Effector memory CD8-positive, alpha-beta T cell (primary cell): ENCODE data around the gene SLC20A1.
"Not testable (repeated sequence)": the region's sequence is repeated elsewhere in the genome, so short reads cannot be mapped to it uniquely, and the experiment has no call there.

Source experiments
- ATAC-seq: fragments of 150-1000 bp; cut with Tn5 transposase; replicated peaks from 2 replicates; pipeline ENCODE4 v1.10.0; 2021; ENCODE audit warnings: mild to moderate bottlenecking, moderate library complexity
- DNase-seq, 3 experiments: peaks; one replicate each; pipeline ENCODE4 v3.0.0; 2021
- H3K27ac Mint-ChIP-seq, 2 donors: one replicate each; pipeline ENCODE4 v1.8.0; 2022; ENCODE audit warnings: mild to moderate bottlenecking in 2 of 2, mixed read lengths in 2 of 2, moderate library complexity in 2 of 2
- H3K27me3 Mint-ChIP-seq, 2 donors: one replicate each; pipeline ENCODE4 v1.8.0; 2022; ENCODE audit warnings: mixed read lengths in 2 of 2
- H3K36me3 Mint-ChIP-seq: one replicate; pipeline ENCODE4 v1.8.0; 2022; ENCODE audit warnings: mild to moderate bottlenecking, moderate library complexity, mixed read lengths; ENCODE audit not compliant: insufficient read depth
- H3K4me1 Mint-ChIP-seq, 2 donors: one replicate each; pipeline ENCODE4 v1.8.0; 2022; ENCODE audit warnings: low read depth in 2 of 2, mixed read lengths in 2 of 2
- H3K4me3 Mint-ChIP-seq, 2 donors: one replicate each; pipeline ENCODE4 v1.8.0; 2022; ENCODE audit warnings: mild to moderate bottlenecking in 2 of 2, mixed read lengths in 2 of 2, moderate library complexity in 2 of 2
- H3K9me3 Mint-ChIP-seq, 2 donors: one replicate each; pipeline ENCODE4 v1.8.0; 2022; ENCODE audit warnings: mixed read lengths in 2 of 2
- total RNA-seq, 9 experiments: gene quantifications; one replicate each; lab custom pipeline; 2026; lab: John Stamatoyannopoulos, UW

The SLC20A1 gene, protein sequence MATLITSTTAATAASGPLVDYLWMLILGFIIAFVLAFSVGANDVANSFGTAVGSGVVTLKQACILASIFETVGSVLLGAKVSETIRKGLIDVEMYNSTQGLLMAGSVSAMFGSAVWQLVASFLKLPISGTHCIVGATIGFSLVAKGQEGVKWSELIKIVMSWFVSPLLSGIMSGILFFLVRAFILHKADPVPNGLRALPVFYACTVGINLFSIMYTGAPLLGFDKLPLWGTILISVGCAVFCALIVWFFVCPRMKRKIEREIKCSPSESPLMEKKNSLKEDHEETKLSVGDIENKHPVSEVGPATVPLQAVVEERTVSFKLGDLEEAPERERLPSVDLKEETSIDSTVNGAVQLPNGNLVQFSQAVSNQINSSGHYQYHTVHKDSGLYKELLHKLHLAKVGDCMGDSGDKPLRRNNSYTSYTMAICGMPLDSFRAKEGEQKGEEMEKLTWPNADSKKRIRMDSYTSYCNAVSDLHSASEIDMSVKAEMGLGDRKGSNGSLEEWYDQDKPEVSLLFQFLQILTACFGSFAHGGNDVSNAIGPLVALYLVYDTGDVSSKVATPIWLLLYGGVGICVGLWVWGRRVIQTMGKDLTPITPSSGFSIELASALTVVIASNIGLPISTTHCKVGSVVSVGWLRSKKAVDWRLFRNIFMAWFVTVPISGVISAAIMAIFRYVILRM
- total RNA-seq: 98.9 to 474 (median 116) reads per million in 9 experiments

DNA sequence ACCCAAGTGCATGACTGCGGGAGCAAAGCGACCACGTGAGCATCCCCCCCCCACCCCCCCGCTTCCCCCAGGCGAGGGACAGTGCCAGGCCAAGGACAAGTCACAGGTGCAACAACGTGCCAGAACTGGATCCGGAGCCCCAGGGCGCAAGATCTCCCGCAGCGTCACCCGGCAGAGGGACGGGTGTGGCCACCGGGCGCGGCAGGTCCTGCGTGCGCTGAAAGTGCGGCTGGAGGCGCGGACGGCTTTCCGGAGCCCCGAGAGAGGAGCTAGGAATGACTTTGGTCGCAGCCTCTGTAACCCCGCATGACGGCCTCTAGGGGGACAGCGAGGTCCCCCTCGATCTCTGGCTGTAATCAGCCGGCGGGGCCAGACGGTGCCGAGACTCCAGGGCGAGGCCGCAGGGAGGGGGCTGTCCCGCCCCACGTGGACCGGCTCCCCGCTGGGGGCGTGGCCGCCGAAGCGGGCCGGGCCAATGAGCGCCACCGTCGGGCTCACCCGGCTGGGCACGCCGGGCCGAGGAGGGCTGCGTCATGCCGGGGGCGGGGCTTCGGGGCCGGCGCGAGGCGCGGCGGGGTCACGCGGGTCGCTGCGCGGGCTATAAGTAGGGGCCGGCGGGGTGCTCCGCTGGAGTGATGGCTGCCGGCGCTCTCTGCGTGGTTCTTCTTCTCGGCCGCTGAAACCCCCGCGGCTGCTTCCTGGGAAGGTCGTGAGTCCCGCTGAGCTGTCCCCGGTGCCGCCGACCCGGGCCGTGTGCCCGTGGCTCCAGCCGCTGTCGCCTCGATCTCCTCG lies at the start of gene SLC20A1:
Gene SLC20A1 (plus strand): TSS at position 630 of the 792 bp plus-strand sequence. CDS start 890 bp downstream, outside the sequence.
- H3K36me3 Mint-ChIP-seq: peaks cover 47% of the 10 kb centered on the region
- peak within 1 kb of the TSS; percentile 86 to 90 for H3K4me3 Mint-ChIP-seq

DNA sequence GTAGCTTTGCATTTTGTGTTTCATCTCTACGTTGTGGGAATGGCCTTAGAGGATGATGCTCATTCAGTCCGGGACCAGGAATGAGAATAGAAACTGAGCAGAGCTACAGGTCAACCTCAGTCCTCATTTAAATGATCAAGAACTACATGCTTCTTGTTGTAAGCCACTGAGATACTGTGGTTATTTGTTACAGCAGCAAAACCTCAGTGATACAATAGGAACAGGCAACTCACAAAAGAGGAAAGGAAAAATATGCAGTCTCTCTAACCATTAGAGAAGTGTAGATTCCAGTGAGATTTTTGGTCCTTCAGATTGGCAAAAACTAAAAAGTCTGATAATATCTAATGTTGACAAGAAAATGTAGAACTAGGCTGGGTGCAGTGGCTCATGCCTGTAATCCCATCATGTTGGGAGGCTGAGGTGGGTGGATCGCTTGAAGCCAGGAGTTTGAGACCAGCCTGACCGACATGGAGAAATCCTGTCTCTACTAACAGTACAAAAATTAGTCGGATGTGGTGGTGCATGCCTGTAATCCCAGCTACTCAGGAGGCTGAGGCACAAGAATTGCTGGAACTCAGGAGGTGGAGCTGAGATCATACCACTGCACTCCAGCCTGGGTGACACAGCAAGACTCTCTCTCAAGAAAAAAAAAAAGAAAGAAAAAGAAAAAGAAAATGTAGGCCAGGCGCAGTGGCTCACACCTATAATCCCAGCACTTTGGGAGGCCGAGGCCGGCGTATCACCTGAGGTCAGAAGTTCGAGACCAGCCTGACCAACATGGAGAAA lies 48.0 kb upstream of the SLC20A1 start:
- Mint-ChIP-seq H3K9me3 (no peaks in the 10 kb centered on the region), H3K27ac (no peak overlapping the region), H3K4me3 (no peak overlapping the region), H3K36me3 (peaks cover 6% of the 10 kb centered on the region), H3K27me3 (no peaks in the 10 kb centered on the region), H3K4me1 (peaks cover 4 to 6% of the 10 kb centered on the region in 2 donors)
- DNase-seq: no peak
- ATAC-seq: no peak

More for the DNA sequence above, at the start of gene SLC20A1:
- ATAC-seq (peak; percentile 89), DNase-seq (peak; percentile 98 to 99 (median 99))
- Mint-ChIP-seq H3K4me1 (peaks cover 57 to 63% of the 10 kb centered on the region in 2 donors), H3K27me3 (no peaks in the 10 kb centered on the region), H3K27ac (peak within 1 kb of the TSS; percentile 86 to 88), H3K9me3 (no peaks in the 10 kb centered on the region)

DNA sequence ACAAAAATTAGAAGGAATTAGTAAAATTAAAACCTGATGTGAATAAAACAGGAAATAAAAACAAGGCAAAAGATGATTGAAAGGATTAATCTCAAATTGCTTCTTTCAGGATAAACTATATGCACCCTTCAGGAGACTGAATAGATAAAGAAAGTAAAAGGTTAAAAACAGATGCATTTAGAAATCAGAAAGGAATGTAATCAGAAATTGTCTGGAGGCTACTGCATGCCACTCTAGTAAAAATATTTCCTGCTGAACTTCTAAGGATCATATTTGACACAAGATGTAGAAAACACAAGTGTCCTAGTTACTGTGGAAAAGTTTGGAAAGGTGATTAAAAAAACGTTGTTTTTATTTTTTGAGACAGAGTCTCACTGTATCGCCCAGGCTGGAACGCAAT lies 45.1 kb upstream of the SLC20A1 start:
- Mint-ChIP-seq H3K27ac (no peak overlapping the region), H3K4me3 (no peak overlapping the region), H3K9me3 (no peaks in the 10 kb centered on the region), H3K4me1 (peaks cover 4 to 6% of the 10 kb centered on the region in 2 donors), H3K27me3 (no peaks in the 10 kb centered on the region), H3K36me3 (no peaks in the 10 kb centered on the region)
- no peak for ATAC-seq
- DNase-seq: no peak

DNA sequence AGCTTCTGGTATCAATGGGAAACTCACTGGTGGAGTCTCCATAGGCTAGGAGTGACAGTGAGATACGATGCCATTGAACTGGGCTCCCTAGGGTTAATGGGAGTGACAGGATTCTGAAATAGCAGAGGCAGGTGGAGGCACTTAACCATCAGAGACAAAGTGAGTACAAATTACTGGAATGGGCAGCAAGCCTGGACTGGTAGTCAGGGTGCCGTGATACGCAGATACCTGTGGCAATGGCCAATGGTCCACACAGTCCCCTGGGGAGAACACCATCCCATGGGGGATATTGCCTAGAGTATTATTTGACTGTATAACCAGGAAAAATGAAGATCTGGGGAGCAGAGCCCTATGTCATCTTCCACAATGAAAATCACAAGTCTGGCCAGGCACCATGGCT lies 44.0 kb upstream of the SLC20A1 start:
- H3K9me3 Mint-ChIP-seq: no peaks in the 10 kb centered on the region
- no peak overlapping the region for H3K27ac Mint-ChIP-seq
- ATAC-seq (no peak), DNase-seq (no peak)
- H3K36me3 Mint-ChIP-seq: no peaks in the 10 kb centered on the region
- no peaks in the 10 kb centered on the region for H3K27me3 Mint-ChIP-seq
- H3K4me1 Mint-ChIP-seq: peaks cover 6 to 10% of the 10 kb centered on the region in 2 donors
- no peak overlapping the region for H3K4me3 Mint-ChIP-seq

DNA sequence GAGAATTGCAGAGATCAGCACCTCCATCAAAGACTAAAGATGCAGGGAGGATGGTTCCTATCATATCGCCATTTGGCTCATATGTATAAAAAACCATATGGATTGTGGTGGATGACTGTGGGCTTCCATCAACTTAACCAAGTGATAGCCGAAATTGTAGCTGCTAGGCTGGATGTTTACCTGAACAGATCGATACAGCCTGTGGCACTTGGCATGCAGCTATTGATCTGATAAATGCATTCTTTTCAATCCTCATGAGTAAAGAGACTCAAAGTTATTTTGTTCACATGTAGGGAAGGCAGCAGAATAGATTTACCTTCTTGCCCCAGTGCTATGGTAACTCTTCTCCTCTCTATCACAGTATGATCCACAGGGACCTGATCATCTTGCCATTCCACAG lies 42.8 kb upstream of the SLC20A1 start:
- Mint-ChIP-seq H3K27ac (no peak overlapping the region), H3K4me3 (no peak overlapping the region), H3K36me3 (no peaks in the 10 kb centered on the region), H3K4me1 (peaks cover 6 to 10% of the 10 kb centered on the region in 2 donors), H3K9me3 (no peaks in the 10 kb centered on the region), H3K27me3 (no peaks in the 10 kb centered on the region)
- DNase-seq (no peak), ATAC-seq (no peak)

DNA sequence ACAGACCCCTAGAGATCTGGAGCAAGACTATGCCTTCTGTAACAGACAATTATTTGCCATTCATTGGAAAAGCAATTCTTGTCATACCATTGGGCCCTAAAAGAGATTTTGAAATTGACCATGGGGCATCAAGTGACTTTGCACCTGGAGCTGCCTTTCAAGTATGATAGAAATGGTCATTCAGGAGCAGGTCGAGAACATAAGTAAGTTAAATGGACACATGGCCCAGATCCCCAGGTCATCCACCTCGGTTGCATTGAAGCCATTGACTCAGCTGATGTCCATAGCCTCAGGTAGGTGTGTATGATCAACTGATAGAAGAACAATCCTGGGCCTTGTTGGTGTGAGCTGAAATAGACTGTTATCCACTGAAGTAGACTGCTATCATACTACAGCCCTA lies 42.0 kb upstream of the SLC20A1 start:
- DNase-seq: no peak
- peaks cover 6 to 10% of the 10 kb centered on the region in 2 donors for H3K4me1 Mint-ChIP-seq
- H3K9me3 Mint-ChIP-seq: no peaks in the 10 kb centered on the region
- no peaks in the 10 kb centered on the region for H3K36me3 Mint-ChIP-seq
- ATAC-seq: no peak
- no peak overlapping the region for H3K4me3 Mint-ChIP-seq
- H3K27me3 Mint-ChIP-seq: no peaks in the 10 kb centered on the region
- peak overlapping the region in 1 of 2 donors; percentile 61 for H3K27ac Mint-ChIP-seq

DNA sequence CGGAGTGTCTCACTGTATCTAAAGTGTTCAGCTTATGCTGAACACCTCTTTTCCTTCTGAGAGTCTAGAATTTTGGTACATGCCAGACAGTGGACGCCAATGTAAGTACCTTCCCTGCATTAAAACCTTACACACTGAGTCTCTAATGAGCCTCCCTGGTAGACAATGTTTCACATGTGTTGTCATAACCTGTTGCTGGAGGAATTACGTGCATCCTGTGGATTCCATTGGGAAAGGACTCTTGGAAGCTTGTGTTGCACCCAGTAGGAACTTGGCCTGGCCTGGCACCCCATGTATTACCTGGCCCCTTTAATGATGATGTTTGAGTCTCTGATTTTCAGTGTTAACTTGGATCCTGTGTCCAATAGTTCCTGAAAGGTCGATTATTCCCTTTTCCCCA lies 40.8 kb upstream of the SLC20A1 start:
- H3K27me3 Mint-ChIP-seq: no peaks in the 10 kb centered on the region
- ATAC-seq (no peak), DNase-seq (no peak)
- H3K36me3 Mint-ChIP-seq: no peaks in the 10 kb centered on the region
- H3K27ac Mint-ChIP-seq: peak overlapping the region in 1 of 2 donors; percentile 42
- no peak overlapping the region for H3K4me3 Mint-ChIP-seq
- peaks cover 5 to 8% of the 10 kb centered on the region in 2 donors for H3K4me1 Mint-ChIP-seq
- no peaks in the 10 kb centered on the region for H3K9me3 Mint-ChIP-seq

DNA sequence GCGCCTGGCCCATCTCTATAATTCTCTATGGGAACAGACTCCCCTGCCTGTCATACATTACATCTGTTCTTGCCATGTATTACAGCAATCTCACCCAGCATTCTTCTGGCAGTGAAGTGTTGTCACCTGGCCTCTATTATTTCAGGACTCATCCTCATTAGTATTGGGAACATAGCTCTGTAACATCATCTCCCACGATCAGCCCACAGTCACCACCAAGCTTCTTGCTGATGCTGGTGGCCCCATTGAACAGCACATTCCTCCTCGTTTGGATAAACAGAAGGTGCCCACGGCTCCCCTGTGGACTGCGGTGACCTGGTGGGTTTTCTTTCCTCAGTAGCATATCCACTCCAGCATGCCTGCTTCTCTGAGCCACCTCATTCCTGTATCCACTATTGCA lies 39.8 kb upstream of the SLC20A1 start:
- H3K9me3 Mint-ChIP-seq: no peaks in the 10 kb centered on the region
- no peak overlapping the region for H3K4me3 Mint-ChIP-seq
- peaks cover 2 to 5% of the 10 kb centered on the region in 2 donors for H3K4me1 Mint-ChIP-seq
- no peaks in the 10 kb centered on the region for H3K27me3 Mint-ChIP-seq
- peak overlapping the region in 1 of 2 donors; percentile 42 for H3K27ac Mint-ChIP-seq
- ATAC-seq (no peak), DNase-seq (no peak)
- H3K36me3 Mint-ChIP-seq: no peaks in the 10 kb centered on the region

DNA sequence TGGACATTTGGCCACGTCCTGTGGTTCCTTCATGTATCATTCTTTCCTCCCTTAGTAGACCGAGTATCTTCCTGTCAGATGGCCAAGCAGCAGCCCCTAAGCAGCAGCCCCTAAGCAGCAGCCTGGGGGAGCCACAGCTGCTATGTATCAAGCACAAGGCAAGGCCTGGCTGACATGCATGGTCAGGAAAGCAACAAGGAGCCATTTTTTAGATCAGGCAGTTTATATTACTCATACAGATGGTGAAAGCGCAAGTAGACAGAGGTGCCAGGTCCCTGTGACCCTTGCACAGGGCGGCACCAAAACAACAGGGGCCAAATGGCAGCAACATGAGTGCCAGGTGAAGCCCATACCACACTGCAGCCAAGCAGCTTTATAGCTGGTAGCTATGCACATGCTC lies 39.2 kb upstream of the SLC20A1 start:
- no peaks in the 10 kb centered on the region for H3K36me3 Mint-ChIP-seq
- no peak for ATAC-seq

DNA sequence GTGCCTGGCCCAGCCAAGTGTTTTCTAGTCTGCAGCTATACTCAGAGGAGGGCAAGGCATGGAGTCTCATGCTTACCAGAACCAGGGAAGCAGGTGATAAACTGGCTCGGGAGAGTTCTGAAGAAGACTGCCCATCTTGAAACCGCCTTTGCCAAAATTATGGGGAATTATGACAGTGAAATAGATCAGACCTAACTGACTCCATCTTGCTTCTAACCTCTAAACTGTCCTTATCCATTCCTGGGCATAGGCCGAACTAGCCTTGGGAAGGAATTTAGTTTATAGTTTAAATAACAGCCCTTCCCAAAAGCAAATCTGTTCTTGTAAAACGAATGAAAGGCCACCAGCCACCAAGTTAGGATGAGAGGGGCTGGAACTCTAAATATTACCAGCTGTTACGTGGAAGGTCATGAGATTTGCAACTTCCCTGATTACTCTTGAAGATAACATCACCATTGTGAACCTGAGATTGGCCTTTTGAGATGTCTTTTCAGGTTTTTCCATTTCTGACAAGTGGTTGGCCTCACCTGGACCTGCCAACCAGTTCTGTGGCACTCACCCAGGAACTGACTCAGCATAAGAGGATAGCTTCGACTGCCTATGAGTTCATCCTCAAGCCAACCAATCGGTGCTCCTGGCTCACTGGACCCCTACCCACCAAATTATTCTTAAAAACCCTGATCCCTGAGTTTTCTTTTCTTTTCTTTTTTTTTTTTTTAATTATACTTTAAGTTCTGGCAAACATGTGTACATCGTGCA lies 37.9 kb upstream of the SLC20A1 start:
- no peaks in the 10 kb centered on the region for H3K36me3 Mint-ChIP-seq
- no peaks in the 10 kb centered on the region for H3K27me3 Mint-ChIP-seq
- H3K4me1 Mint-ChIP-seq: peaks cover 2 to 5% of the 10 kb centered on the region in 2 donors
- no peaks in the 10 kb centered on the region for H3K9me3 Mint-ChIP-seq
- DNase-seq (no peak), ATAC-seq (no peak)
- no peak overlapping the region for H3K27ac Mint-ChIP-seq
- no peak overlapping the region for H3K4me3 Mint-ChIP-seq

More for the DNA sequence above, 39.2 kb upstream of the SLC20A1 start:
- H3K9me3 Mint-ChIP-seq: no peaks in the 10 kb centered on the region
- no peaks in the 10 kb centered on the region for H3K27me3 Mint-ChIP-seq
- no peak overlapping the region for H3K4me3 Mint-ChIP-seq
- DNase-seq: no peak
- peaks cover 2 to 5% of the 10 kb centered on the region in 2 donors for H3K4me1 Mint-ChIP-seq
- peak overlapping the region in 1 of 2 donors; percentile 23 for H3K27ac Mint-ChIP-seq

DNA sequence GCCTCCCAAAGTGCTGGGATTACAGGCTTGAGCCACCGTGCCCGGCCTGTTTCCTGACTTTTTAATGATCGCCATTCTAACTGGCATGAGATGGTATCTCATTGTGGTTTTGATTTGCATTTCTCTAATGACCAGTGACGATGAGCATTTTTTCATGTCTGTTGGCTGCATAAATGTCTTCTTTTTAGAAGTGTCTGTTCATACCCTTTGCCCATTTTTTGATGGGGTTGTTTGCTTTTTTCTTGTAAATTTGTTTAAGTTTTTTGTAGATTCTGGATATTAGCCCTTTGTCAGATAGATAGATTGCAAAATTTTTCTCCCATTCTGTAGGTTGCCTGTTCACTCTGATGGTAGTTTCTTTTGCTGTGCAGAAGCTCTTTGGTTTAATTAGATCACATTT lies 36.4 kb upstream of the SLC20A1 start:
- not testable (repeated sequence) for H3K4me3 Mint-ChIP-seq, DNase-seq, ATAC-seq, H3K27ac Mint-ChIP-seq, H3K9me3 Mint-ChIP-seq, H3K36me3 Mint-ChIP-seq, H3K4me1 Mint-ChIP-seq, H3K27me3 Mint-ChIP-seq

DNA sequence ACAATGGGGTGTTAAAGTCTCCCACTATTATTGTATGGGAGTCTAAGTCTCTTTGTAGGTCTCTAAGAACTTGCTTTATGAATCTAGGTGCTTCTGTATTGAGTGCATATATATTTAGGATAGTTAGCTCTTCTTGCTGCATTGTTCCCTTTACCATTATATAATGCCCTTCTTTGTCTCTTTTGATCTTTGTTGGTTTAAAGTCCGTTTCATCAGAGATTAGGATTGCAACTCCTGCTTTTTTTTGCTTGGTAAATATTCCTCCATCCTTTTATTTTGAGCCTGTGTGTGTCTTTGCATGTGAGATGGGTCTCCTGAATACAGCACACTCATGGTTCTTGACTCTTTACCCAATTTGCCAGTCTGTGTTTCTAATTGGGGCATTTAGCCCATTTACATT lies 33.5 kb upstream of the SLC20A1 start:
- ATAC-seq: not testable (repeated sequence)

More for the DNA sequence above, 33.5 kb upstream of the SLC20A1 start:
- H3K27ac Mint-ChIP-seq, H3K9me3 Mint-ChIP-seq, H3K27me3 Mint-ChIP-seq, H3K4me1 Mint-ChIP-seq, H3K4me3 Mint-ChIP-seq, H3K36me3 Mint-ChIP-seq, DNase-seq: not testable (repeated sequence)
